Activated T-cell treated with anti-CD3 and anti-CD28 coated beads, Interleukin-2, amount 50 U/mL, for 72 hours (primary cell): Measurements from ENCODE around the gene DPP9. TPM values are rescaled to one million over a fixed set of nuclear protein-coding genes. Genes with fewer than 3 reads are reported as not detected.
A peak's percentile ranks its signal among the peaks of the same experiment; 100 is the strongest.

Source experiments
- ATAC-seq, 2 donors: fragments of 150-1000 bp; cut with Tn5 transposase; replicated peaks in 1 of 2; 2 replicates each; pipeline ENCODE4 v1.10.0; 2021; ENCODE audit warnings: moderate library complexity in 2 of 2, mild to moderate bottlenecking in 1 of 2
- DNase-seq, 2 donors: peaks; one replicate each; pipeline ENCODE4 v3.0.0; 2021 to 2022; ENCODE audit warnings: mixed read lengths in 1 of 2
- H3K27ac Mint-ChIP-seq: one replicate; pipeline ENCODE4 v1.8.0; 2022; ENCODE audit warnings: mild to moderate bottlenecking, moderate library complexity, mixed read lengths
- H3K27me3 Mint-ChIP-seq: one replicate; pipeline ENCODE4 v1.8.0; 2022; ENCODE audit warnings: low read depth, mixed read lengths
- H3K36me3 Mint-ChIP-seq, 2 donors: one replicate each; pipeline ENCODE4 v1.8.0; 2022; ENCODE audit warnings: mixed read lengths in 2 of 2, mild to moderate bottlenecking in 1 of 2; ENCODE audit not compliant: insufficient read depth in 2 of 2
- H3K4me1 Mint-ChIP-seq: one replicate; pipeline ENCODE4 v1.8.0; 2022; ENCODE audit warnings: low read depth, mixed read lengths
- H3K4me3 Mint-ChIP-seq, 2 donors: one replicate each; pipeline ENCODE4 v1.8.0; 2022; ENCODE audit warnings: mild to moderate bottlenecking in 2 of 2, mixed read lengths in 2 of 2, moderate library complexity in 2 of 2
- H3K9me3 Mint-ChIP-seq, 2 donors: one replicate each; pipeline ENCODE4 v1.8.0; 2022; ENCODE audit warnings: mixed read lengths in 2 of 2
- total RNA-seq, 2 donors: library from RNA; stranded (reverse); gene quantifications; one replicate each; pipeline ENCODE4 v1.2.3, GENCODE V29; 2022

DPP9 gene
- 10 to 100 TPM; 58.8 to 61.0 TPM for total RNA-seq

GRCh38 chr19:4723595-4724514, at the start of gene DPP9:
Gene DPP9, minus strand, starts transcription at chr19:4723842. Its CDS starts 3,936 bp downstream, at chr19:4719906.
- H3K4me1 Mint-ChIP-seq = peaks cover 40% of the 10 kb centered on the region
- ATAC-seq = peak; percentile 94 to 96
- peak within 1 kb of the TSS; percentile 90 to 96 for H3K4me3 Mint-ChIP-seq
- peak within 1 kb of the TSS; percentile 100 for H3K27ac Mint-ChIP-seq
- no peaks in the 10 kb centered on the region for H3K9me3 Mint-ChIP-seq
- H3K27me3 Mint-ChIP-seq = no peaks in the 10 kb centered on the region
- DNase-seq = peak; percentile 98
- peaks cover 8% of the 10 kb centered on the region in 2 donors for H3K36me3 Mint-ChIP-seq

DNA sequence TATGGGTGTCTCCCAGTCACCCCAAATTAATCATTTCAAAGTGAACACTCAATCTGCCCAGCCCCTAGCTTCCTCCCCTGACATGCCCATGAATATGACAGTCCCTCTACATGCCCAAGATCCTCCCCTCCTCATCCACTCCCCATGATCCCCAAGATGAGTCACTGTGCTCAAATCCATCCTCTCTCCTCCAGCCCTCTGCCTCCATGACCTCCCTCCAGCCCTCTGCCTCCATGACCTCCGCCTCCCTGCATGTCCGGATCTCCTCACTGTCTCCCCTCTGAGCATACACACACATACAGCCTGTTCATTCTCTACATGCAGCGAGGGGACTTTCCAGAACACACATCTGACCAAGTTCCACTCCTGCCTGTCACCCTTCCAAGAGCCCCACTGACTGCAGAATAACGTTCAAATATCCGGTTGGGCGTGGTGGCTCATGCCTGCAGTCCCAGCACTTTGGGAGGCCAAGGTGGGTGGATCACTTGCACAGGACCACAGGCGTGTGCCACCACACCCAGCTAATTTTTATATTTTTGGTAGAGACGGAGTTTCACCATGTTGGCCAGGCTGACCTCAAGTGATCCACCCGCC, 49.5 kb upstream of the DPP9 start:
- H3K36me3 Mint-ChIP-seq = no peaks in the 10 kb centered on the region
- H3K4me3 Mint-ChIP-seq = no peak overlapping the region
- ATAC-seq = no peak
- H3K9me3 Mint-ChIP-seq = peaks cover 0 to 3% of the 10 kb centered on the region in 2 donors
- no peak overlapping the region for H3K27ac Mint-ChIP-seq
- H3K27me3 Mint-ChIP-seq = peaks cover 15% of the 10 kb centered on the region
- H3K4me1 Mint-ChIP-seq = peaks cover 6% of the 10 kb centered on the region
- no peak for DNase-seq

- peaks cover 0 to 3% of the 10 kb centered on the region in 2 donors for H3K9me3 Mint-ChIP-seq
- H3K4me3 Mint-ChIP-seq = no peak overlapping the region
- peaks cover 15% of the 10 kb centered on the region for H3K27me3 Mint-ChIP-seq
- no peak for ATAC-seq
- no peaks in the 10 kb centered on the region for H3K36me3 Mint-ChIP-seq
- H3K4me1 Mint-ChIP-seq = peaks cover 6% of the 10 kb centered on the region
- no peak overlapping the region for H3K27ac Mint-ChIP-seq
- no peak for DNase-seq
Measured at GRCh38 chr19:4772566-4772965, 48.9 kb upstream of the DPP9 start.

DNA sequence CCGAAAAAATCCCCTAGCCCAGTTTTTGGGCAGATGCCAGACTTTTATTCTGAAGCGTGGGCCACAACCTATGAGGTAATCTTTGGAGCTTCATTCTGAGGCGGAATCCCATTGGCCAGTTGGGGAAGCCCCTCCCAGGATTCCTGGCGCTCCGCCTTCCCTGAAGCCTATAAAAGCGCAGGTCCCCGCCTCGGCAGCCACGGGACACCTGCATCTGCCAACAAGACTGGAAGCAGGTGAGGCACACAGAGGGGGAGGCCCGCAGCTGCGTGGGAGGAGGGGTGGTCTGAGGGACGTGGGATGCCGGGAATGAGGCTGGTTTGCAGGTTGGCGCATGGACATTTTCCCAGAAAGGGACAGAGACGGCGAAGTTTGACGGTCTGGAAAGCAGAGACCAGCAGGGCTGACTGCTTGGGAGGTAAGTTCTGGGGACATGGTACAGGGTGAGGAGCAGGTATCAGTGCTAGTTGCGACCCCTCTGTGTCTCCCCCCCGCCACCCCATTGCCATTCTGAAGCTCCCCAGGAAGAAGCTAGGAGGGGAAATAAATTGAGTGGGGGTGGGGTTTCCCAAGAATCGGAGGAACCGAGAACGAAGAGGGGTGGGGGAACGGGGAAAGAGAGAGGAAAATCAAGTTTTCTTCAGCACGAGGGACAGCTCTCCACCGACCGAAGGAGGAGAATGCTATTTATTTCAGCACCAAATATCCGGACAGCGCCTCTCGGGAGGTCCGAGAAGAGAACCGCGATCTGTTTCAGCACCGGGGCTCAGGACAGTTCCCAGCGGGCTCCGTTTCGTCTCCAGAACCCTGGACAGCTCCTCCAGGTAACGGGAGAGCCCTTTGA, 45.5 kb upstream of the DPP9 start:
- Mint-ChIP-seq H3K27ac (no peak overlapping the region), H3K4me1 (peaks cover 6% of the 10 kb centered on the region), H3K27me3 (peaks cover 20% of the 10 kb centered on the region), H3K9me3 (peaks cover 0 to 3% of the 10 kb centered on the region in 2 donors), H3K4me3 (no peak overlapping the region), H3K36me3 (no peaks in the 10 kb centered on the region)
- ATAC-seq (peak; percentile 71 to 73), DNase-seq (peak; percentile 85 to 86)

DNA sequence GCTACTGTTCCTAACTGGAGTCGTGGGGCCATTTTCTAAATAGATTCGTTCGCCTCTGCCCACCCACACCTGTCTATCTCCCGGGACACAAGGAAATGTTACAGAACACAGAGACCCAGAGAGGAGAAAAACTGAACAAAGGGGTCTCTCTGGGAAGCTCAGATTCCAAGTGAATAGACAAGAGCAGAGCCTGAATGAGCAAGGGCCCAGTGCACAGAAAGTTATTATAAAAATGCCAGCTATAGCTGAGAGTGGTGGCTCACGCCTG, 40.7 kb upstream of the DPP9 start:
- peaks cover 0 to under 1% of the 10 kb centered on the region in 2 donors for H3K9me3 Mint-ChIP-seq
- no peak overlapping the region for H3K27ac Mint-ChIP-seq
- no peaks in the 10 kb centered on the region for H3K36me3 Mint-ChIP-seq
- ATAC-seq (no peak), DNase-seq (no peak)
- H3K4me1 Mint-ChIP-seq = peaks cover 9% of the 10 kb centered on the region
- H3K4me3 Mint-ChIP-seq = no peak overlapping the region
- peaks cover 32% of the 10 kb centered on the region for H3K27me3 Mint-ChIP-seq

DNA sequence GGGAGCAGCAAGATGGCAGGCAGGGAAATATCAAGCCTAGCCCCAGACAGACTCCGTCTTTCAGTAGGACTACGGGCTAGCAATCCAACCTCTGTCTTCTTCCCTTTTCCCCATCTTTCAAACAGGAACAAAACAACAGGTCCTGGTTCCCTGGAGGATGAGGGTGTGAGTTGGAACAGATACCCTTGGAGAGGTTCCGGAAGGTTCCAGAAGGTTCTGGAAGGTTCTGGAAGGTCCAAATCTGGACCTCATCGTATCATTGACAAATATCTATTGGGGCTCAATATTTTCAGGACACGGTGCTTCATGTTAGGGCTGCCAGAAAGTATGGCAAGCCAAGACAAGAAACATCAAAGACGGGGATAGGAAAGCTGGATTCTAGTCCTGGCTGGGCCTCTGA, 39.4 kb upstream of the DPP9 start:
- Mint-ChIP-seq H3K36me3 (no peaks in the 10 kb centered on the region), H3K27me3 (peaks cover 32% of the 10 kb centered on the region), H3K27ac (no peak overlapping the region), H3K4me3 (no peak overlapping the region), H3K4me1 (peaks cover 14% of the 10 kb centered on the region), H3K9me3 (no peaks in the 10 kb centered on the region)
- no peak for DNase-seq
- ATAC-seq = no peak

DNA sequence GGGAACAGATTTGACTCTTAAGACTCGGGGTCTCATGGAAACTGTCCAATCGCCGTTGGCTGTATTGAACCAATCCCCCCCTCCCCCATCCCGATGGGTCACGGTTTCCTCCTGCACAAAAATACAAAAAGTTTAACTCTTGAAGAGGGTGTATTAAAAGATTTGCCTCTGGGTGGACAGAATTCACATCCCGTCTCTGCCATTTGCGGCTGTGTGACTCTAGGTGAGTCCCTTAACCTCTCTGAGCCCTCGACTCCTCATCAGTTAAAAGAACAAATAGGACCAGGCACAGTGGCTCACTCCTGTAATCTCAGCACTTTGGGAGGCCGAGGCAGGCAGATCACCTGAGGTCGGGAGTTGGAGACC, 36.6 kb upstream of the DPP9 start:
- no peaks in the 10 kb centered on the region for H3K9me3 Mint-ChIP-seq
- no peaks in the 10 kb centered on the region for H3K36me3 Mint-ChIP-seq
- DNase-seq = no peak
- H3K27me3 Mint-ChIP-seq = peaks cover 27% of the 10 kb centered on the region
- peak overlapping the region; percentile 56 to 69 for H3K4me3 Mint-ChIP-seq
- H3K27ac Mint-ChIP-seq = no peak overlapping the region
- H3K4me1 Mint-ChIP-seq = peaks cover 14% of the 10 kb centered on the region
- ATAC-seq = no peak

GRCh38 chr19:4759388-4760284, 36.0 kb upstream of the DPP9 start:
- no peak overlapping the region for H3K27ac Mint-ChIP-seq
- peak; percentile 74 to 77 for DNase-seq
- ATAC-seq = peak; percentile 90 to 94
- H3K27me3 Mint-ChIP-seq = peaks cover 27% of the 10 kb centered on the region
- H3K4me1 Mint-ChIP-seq = peaks cover 14% of the 10 kb centered on the region
- peak overlapping the region; percentile 56 to 69 for H3K4me3 Mint-ChIP-seq
- no peaks in the 10 kb centered on the region for H3K36me3 Mint-ChIP-seq
- no peaks in the 10 kb centered on the region for H3K9me3 Mint-ChIP-seq

GRCh38 chr19:4758659-4759058, 35.0 kb upstream of the DPP9 start:
- Mint-ChIP-seq H3K9me3 (no peaks in the 10 kb centered on the region), H3K4me1 (peaks cover 14% of the 10 kb centered on the region), H3K27ac (no peak overlapping the region), H3K27me3 (peaks cover 27% of the 10 kb centered on the region), H3K36me3 (no peaks in the 10 kb centered on the region), H3K4me3 (peak overlapping the region in 1 of 2 donors; percentile 69)
- DNase-seq (no peak), ATAC-seq (no peak)

DNA sequence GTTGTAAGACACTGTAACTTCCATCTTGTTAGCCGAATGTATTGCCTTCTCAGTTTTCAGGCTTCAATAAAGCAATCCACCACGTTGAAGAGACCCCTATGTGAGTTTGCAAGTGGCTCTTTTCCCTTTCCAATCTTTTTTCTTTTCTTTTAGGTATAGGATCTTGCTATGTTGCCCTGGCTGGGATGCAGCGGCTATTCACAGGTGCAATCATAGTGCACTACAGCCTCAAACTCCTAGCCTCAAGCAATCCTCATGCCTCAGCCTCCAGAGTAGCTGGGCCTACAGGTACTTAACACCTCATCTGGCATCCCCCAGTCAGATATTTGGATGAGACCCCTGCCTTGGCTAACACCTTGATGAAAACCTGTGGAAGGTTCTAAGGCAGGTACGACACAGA, 34.4 kb upstream of the DPP9 start:
- ATAC-seq = no peak
- Mint-ChIP-seq H3K4me3 (no peak overlapping the region), H3K27ac (no peak overlapping the region), H3K36me3 (no peaks in the 10 kb centered on the region), H3K4me1 (peaks cover 14% of the 10 kb centered on the region), H3K9me3 (no peaks in the 10 kb centered on the region), H3K27me3 (peaks cover 26% of the 10 kb centered on the region)
- no peak for DNase-seq

GRCh38 chr19:4755459-4755858, 31.8 kb upstream of the DPP9 start:
- DNase-seq = no peak
- H3K9me3 Mint-ChIP-seq = no peaks in the 10 kb centered on the region
- no peaks in the 10 kb centered on the region for H3K36me3 Mint-ChIP-seq

DNA sequence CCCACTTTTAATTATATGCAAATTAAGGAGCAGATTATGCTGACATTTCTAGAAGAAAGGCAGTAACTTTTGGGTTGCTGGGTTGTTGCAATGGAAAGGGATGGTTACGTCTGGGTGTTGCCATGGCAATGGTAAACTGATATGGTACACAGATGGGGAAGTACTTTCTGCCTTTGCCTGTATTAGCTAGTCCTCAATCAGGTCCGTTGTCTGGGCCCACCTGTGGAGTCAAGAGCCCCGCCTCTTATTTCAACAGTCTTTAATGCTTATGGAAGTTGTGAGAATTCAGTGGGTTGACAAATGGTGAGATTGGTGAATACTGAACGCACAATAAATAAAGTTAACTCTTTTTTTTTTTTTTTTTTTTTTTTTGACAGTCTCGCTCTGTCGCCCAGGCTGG, 30.6 kb upstream of the DPP9 start:
- Mint-ChIP-seq H3K4me3 (no peak overlapping the region), H3K27ac (no peak overlapping the region), H3K27me3 (no peaks in the 10 kb centered on the region), H3K4me1 (peaks cover 5% of the 10 kb centered on the region), H3K9me3 (no peaks in the 10 kb centered on the region), H3K36me3 (no peaks in the 10 kb centered on the region)
- ATAC-seq (no peak), DNase-seq (no peak)

More at GRCh38 chr19:4755459-4755858, 31.8 kb upstream of the DPP9 start:
- H3K27ac Mint-ChIP-seq = no peak overlapping the region
- no peak overlapping the region for H3K4me3 Mint-ChIP-seq
- H3K4me1 Mint-ChIP-seq = peaks cover 12% of the 10 kb centered on the region
- no peak for ATAC-seq
- H3K27me3 Mint-ChIP-seq = peaks cover 3% of the 10 kb centered on the region
